Measurements from ENCODE around the gene PIK3R1.

The PIK3R1 gene

DNA sequence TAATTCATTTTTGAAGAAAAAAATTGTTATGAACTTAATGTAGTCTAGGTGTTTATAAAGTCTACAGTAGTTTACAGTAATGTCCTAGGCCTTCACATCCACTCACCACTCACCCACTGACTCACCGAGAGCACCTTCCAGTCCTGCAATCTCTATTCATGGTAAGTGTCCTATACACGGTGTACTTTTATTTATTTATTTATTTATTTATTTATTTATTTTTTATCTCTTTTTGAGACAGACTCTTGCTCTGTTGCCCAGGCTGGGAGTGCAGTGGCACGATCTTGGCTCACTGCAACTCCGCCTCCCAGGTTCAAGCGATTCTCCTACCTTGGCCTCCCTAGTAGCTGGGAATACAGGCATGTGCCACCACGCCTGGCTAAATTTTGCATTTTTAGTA, 39.3 kb upstream of the PIK3R1 start:
- H3K27ac ChIP-seq (ENCODE audit: low read length), result no peak overlapping the region
- H3K36me3 ChIP-seq (ENCODE audit: insufficient read depth, low read length), result no peaks in the 10 kb centered on the region
- no peak overlapping the region for H2AFZ ChIP-seq (ENCODE audit: low read depth, low read length)
- no peak overlapping the region for H3K4me2 ChIP-seq (ENCODE audit: insufficient read depth, low read length)
- no peak overlapping the region for H3K4me3 ChIP-seq (ENCODE audit: low read depth in 1 of 2, low read length in 2 of 2)
- H3K9me3 ChIP-seq (ENCODE audit: insufficient read depth, low read length, severe bottlenecking), result no peaks in the 10 kb centered on the region
- H3K9ac ChIP-seq (ENCODE audit: low read depth, low read length), result no peak overlapping the region
- no peaks in the 10 kb centered on the region for H4K20me1 ChIP-seq (ENCODE audit: insufficient read depth, low read length)
- no peaks in the 10 kb centered on the region for H3K79me2 ChIP-seq (ENCODE audit: insufficient read depth, low read length)
- ATAC-seq (ENCODE audit: insufficient read depth, low read depth) (no peak), DNase-seq (no peak)
- H3K27me3 ChIP-seq (ENCODE audit: insufficient read depth, low read length, poor library complexity), result no peaks in the 10 kb centered on the region
- H3K4me1 ChIP-seq (ENCODE audit: insufficient read depth, low read length), result no peaks in the 10 kb centered on the region
- TF ChIP-seq EZH2 (IDR thresholded peaks at IDR 0.05; ENCODE audit: borderline replicate concordance, low read depth, low read length, severe bottlenecking), result no peak
- TF ChIP-seq, protein P1, sequence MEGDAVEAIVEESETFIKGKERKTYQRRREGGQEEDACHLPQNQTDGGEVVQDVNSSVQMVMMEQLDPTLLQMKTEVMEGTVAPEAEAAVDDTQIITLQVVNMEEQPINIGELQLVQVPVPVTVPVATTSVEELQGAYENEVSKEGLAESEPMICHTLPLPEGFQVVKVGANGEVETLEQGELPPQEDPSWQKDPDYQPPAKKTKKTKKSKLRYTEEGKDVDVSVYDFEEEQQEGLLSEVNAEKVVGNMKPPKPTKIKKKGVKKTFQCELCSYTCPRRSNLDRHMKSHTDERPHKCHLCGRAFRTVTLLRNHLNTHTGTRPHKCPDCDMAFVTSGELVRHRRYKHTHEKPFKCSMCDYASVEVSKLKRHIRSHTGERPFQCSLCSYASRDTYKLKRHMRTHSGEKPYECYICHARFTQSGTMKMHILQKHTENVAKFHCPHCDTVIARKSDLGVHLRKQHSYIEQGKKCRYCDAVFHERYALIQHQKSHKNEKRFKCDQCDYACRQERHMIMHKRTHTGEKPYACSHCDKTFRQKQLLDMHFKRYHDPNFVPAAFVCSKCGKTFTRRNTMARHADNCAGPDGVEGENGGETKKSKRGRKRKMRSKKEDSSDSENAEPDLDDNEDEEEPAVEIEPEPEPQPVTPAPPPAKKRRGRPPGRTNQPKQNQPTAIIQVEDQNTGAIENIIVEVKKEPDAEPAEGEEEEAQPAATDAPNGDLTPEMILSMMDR (IDR thresholded peaks at IDR 0.05; ENCODE audit: borderline replicate concordance, extremely low read depth, low read length, poor library complexity, severe bottlenecking), result no peak

DNA sequence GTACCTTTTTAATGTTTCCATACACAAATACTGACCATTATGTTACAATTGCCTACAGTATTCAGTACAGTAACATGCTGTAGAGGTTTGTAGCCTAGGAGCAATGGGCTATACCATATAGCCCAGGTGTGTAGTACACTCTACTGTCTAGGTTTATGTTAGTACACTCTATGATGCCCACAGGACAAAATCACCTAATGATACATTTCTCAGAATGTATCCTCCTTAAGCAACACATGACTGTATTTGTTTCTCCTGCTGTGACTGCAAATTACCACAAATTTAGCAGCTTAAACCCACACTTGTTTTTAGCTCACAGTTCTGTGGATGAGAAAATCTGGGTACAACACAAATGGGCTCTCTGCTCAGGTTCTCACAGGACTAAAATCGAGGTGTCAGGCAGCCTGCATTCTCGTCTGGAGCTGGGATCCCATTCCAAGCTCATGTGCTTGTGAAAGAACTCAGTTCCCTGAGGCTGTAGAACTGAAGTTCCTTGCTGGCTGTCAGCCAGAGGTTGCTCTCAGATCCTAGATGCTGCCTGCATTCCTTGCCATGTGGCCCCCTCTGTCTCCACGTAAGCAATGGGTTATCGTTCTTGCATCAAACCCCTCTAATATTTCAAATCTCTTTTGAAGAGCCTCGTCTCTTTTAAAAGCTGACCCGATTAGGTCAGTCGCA, 38.6 kb upstream of the PIK3R1 start:
- no peaks in the 10 kb centered on the region for H3K79me2 ChIP-seq (ENCODE audit: insufficient read depth, low read length)

DNA sequence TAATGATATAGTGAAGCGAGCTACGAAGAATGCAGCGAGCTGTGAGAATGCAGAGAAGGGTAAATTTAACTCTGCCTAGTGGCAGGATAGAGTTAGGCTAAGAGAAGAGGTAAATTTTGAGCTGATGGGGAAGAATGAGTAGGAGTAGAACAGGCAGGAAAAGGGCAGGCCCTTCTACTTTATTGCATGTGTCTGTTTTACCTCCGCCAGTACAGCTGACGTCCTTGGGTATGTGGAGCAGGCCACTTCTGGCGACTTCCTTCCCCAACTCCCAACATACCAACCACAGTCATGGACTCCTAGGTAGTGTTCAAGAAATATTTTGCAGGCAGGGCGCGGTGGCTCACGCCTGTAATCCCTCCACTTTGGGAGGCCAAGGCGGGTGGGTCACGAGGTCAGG, 37.9 kb upstream of the PIK3R1 start:
- no peak overlapping the region for H3K4me2 ChIP-seq (ENCODE audit: insufficient read depth, low read length)
- no peak for TF ChIP-seq EZH2 (IDR thresholded peaks at IDR 0.05; ENCODE audit: borderline replicate concordance, low read depth, low read length, severe bottlenecking)
- TF ChIP-seq, protein P1 (IDR thresholded peaks at IDR 0.05; ENCODE audit: borderline replicate concordance, extremely low read depth, low read length, poor library complexity, severe bottlenecking), result no peak
- no peak overlapping the region for H3K4me3 ChIP-seq (ENCODE audit: low read depth in 1 of 2, low read length in 2 of 2)
- no peaks in the 10 kb centered on the region for H3K79me2 ChIP-seq (ENCODE audit: insufficient read depth, low read length)
- H3K4me1 ChIP-seq (ENCODE audit: insufficient read depth, low read length), result no peaks in the 10 kb centered on the region
- H2AFZ ChIP-seq (ENCODE audit: low read depth, low read length), result no peak overlapping the region
- H3K27ac ChIP-seq (ENCODE audit: low read length), result no peak overlapping the region
- no peak overlapping the region for H3K9ac ChIP-seq (ENCODE audit: low read depth, low read length)
- H3K9me3 ChIP-seq (ENCODE audit: insufficient read depth, low read length, severe bottlenecking), result no peaks in the 10 kb centered on the region
- H3K36me3 ChIP-seq (ENCODE audit: insufficient read depth, low read length), result no peaks in the 10 kb centered on the region
- DNase-seq, result no peak
- H3K27me3 ChIP-seq (ENCODE audit: insufficient read depth, low read length, poor library complexity), result no peaks in the 10 kb centered on the region
- ATAC-seq (ENCODE audit: insufficient read depth, low read depth), result no peak
- no peaks in the 10 kb centered on the region for H4K20me1 ChIP-seq (ENCODE audit: insufficient read depth, low read length)

More for the DNA sequence above, 38.6 kb upstream of the PIK3R1 start:
- Histone ChIP-seq H3K9ac (ENCODE audit: low read depth, low read length) (no peak overlapping the region), H3K36me3 (ENCODE audit: insufficient read depth, low read length) (no peaks in the 10 kb centered on the region), H3K27ac (ENCODE audit: low read length) (no peak overlapping the region), H4K20me1 (ENCODE audit: insufficient read depth, low read length) (no peaks in the 10 kb centered on the region), H3K4me3 (ENCODE audit: low read depth in 1 of 2, low read length in 2 of 2) (no peak overlapping the region), H2AFZ (ENCODE audit: low read depth, low read length) (no peak overlapping the region), H3K4me2 (ENCODE audit: insufficient read depth, low read length) (no peak overlapping the region), H3K9me3 (ENCODE audit: insufficient read depth, low read length, severe bottlenecking) (no peaks in the 10 kb centered on the region), H3K4me1 (ENCODE audit: insufficient read depth, low read length) (no peaks in the 10 kb centered on the region), H3K27me3 (ENCODE audit: insufficient read depth, low read length, poor library complexity) (no peaks in the 10 kb centered on the region)
- no peak for TF ChIP-seq EZH2 (IDR thresholded peaks at IDR 0.05; ENCODE audit: borderline replicate concordance, low read depth, low read length, severe bottlenecking)
- DNase-seq (no peak), ATAC-seq (ENCODE audit: insufficient read depth, low read depth) (no peak)

DNA sequence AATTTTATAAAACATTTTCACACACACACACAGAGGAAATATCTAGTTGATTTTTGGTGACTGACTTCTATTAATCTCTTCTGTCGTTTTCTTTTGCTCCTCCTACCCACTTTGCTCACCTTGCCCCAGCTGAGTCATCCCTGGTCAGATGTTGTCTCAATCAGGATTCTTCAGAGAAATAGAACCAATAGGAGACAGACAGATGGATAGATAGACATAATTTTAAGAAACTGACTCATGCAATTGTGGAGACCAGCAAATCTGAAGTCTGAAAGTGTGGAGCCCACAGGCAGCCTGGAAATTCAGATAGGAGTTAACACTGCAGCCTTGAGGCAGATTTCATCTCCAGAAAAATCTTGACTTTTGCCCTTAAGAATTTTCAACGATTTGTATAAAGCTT, 37.0 kb upstream of the PIK3R1 start:
- TF ChIP-seq, protein P1 (IDR thresholded peaks at IDR 0.05; ENCODE audit: borderline replicate concordance, extremely low read depth, low read length, poor library complexity, severe bottlenecking), result no peak
- no peak for TF ChIP-seq EZH2 (IDR thresholded peaks at IDR 0.05; ENCODE audit: borderline replicate concordance, low read depth, low read length, severe bottlenecking)
- Histone ChIP-seq H3K79me2 (ENCODE audit: insufficient read depth, low read length) (no peaks in the 10 kb centered on the region), H3K4me3 (ENCODE audit: low read depth in 1 of 2, low read length in 2 of 2) (no peak overlapping the region), H4K20me1 (ENCODE audit: insufficient read depth, low read length) (no peaks in the 10 kb centered on the region), H2AFZ (ENCODE audit: low read depth, low read length) (no peak overlapping the region), H3K4me2 (ENCODE audit: insufficient read depth, low read length) (no peak overlapping the region), H3K4me1 (ENCODE audit: insufficient read depth, low read length) (no peaks in the 10 kb centered on the region), H3K9ac (ENCODE audit: low read depth, low read length) (no peak overlapping the region), H3K27ac (ENCODE audit: low read length) (no peak overlapping the region), H3K36me3 (ENCODE audit: insufficient read depth, low read length) (no peaks in the 10 kb centered on the region), H3K27me3 (ENCODE audit: insufficient read depth, low read length, poor library complexity) (no peaks in the 10 kb centered on the region), H3K9me3 (ENCODE audit: insufficient read depth, low read length, severe bottlenecking) (no peaks in the 10 kb centered on the region)
- ATAC-seq (ENCODE audit: insufficient read depth, low read depth) (no peak), DNase-seq (no peak)
